NB4 (cell line): ENCODE results near the gene KLK6.

Experiments
- CTCF ChIP-seq: IDR thresholded peaks from one replicate; pipeline ENCODE4 v1.5.1; 2012; ENCODE audit warnings: low read depth, low read length
- POLR2A ChIP-seq: IDR thresholded peaks from 2 replicates; pipeline ENCODE4 v1.6.1; 2011; ENCODE audit warnings: mild to moderate bottlenecking; ENCODE audit not compliant: insufficient read length; ENCODE audit errors: extremely low read depth
- TF ChIP-seq, protein P1 (sequence below): IDR thresholded peaks from 2 replicates; pipeline ENCODE4 v1.6.1; 2011; ENCODE audit warnings: low read depth, low read length

- TF ChIP-seq CTCF (no peak), POLR2A (no peak)
- TF ChIP-seq, protein P1, sequence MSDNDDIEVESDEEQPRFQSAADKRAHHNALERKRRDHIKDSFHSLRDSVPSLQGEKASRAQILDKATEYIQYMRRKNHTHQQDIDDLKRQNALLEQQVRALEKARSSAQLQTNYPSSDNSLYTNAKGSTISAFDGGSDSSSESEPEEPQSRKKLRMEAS = no peak
Measured at GRCh38 chr19:51001515-51001914, 32.1 kb upstream of the KLK6 start, which contains the start of gene KLK8.
